Measurements from ENCODE around the gene USP14.

The USP14 gene

DNA sequence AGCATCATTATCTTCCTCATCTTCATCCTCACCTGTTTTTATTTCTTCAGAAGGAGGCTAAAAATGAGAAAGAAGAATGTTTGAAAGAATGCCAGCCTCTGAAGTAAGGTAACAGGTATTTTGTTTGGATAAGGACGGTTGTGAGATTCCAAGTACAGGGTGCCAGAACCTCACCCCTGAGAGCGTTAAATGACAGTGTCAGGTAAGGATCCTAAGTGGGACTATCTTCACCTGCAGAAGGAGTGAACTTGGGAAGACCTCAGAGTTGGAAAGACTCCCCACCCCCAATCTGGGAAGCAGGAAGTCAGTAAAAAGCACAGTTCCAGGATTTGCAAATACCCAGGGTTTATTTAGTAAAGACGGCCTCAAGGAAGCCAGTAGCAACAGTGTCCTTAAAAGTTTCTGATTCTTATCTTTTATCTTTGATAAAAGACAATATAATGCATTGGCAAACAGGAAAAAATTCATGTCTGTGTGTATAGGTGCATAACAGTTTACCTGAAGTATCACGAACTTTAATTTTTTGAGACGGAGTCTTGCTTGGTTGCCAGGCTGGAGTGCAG lies 57.2 kb downstream of the USP14 start:
- TF ChIP-seq, protein P1, sequence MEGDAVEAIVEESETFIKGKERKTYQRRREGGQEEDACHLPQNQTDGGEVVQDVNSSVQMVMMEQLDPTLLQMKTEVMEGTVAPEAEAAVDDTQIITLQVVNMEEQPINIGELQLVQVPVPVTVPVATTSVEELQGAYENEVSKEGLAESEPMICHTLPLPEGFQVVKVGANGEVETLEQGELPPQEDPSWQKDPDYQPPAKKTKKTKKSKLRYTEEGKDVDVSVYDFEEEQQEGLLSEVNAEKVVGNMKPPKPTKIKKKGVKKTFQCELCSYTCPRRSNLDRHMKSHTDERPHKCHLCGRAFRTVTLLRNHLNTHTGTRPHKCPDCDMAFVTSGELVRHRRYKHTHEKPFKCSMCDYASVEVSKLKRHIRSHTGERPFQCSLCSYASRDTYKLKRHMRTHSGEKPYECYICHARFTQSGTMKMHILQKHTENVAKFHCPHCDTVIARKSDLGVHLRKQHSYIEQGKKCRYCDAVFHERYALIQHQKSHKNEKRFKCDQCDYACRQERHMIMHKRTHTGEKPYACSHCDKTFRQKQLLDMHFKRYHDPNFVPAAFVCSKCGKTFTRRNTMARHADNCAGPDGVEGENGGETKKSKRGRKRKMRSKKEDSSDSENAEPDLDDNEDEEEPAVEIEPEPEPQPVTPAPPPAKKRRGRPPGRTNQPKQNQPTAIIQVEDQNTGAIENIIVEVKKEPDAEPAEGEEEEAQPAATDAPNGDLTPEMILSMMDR (conservative IDR thresholded peaks at IDR 0.05; ENCODE audit: low read depth, low read length), result no peak
- DNase-seq (ENCODE audit: low read depth), result no peak
- no peak overlapping the region for H3K4me3 ChIP-seq (ENCODE audit: low read length)

DNA sequence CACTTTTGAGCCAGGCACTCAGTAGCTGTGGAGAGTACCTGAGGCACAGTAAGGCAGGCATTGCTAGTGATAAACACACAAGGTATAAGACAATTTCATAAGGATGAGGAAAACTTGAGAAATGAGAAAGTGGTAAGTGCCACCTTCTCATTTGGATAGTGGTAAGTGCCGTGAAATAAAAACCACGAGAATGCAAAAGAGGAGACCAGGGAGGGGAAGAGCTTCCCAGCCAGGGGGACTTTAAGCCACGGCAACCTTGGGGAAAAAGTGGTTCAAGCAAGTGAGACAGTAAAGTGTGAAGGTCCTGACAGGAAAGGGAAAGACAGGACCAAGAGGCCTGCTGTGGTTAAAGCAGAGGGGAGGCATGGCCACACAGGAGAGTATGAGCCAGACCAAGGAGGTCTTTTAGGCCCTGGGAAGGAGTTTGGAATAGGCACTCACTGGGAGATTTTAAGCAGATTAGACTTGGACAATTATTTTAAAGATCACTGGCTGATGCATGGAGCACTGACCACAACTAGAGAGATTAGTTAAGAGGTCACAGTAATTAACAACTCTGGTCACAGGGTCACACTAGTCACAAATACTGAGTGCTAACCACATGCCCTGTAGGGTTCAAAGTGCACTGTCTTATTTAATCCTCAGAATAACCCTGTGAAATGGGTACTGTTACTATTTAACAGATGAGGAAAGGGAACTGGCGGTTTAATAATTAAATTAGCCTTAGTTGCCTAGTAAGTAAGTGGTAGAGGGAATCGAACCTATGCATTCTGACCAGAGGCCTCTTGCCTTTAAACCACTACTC lies 59.4 kb downstream of the USP14 start:
- H3K4me3 ChIP-seq (ENCODE audit: low read length), result no peak overlapping the region
- no peak for DNase-seq (ENCODE audit: low read depth)
- TF ChIP-seq, protein P1 (conservative IDR thresholded peaks at IDR 0.05; ENCODE audit: low read depth, low read length), result no peak

DNA sequence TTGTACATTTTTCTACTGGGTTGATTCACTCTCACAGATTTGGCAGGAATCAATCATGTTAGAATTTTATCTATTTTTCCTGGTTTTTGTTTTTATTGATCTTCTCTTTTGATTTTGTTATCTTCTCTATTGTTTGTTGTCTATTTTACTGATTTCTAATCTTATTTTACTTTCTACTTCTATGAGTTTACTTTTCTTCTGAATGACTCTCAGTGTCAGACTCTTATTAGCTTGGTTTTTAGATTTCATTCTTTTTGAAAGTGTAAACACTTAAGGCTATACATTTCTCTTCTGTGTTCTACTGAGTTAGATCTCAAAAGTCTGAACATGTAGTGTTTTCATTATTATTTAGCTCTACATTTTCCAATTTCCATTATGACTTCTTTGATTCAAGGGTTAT lies 62.4 kb downstream of the USP14 start:
- TF ChIP-seq, protein P1 (conservative IDR thresholded peaks at IDR 0.05; ENCODE audit: low read depth, low read length), result no peak
- no peak for DNase-seq (ENCODE audit: low read depth)
- H3K4me3 ChIP-seq (ENCODE audit: low read length), result no peak overlapping the region

DNA sequence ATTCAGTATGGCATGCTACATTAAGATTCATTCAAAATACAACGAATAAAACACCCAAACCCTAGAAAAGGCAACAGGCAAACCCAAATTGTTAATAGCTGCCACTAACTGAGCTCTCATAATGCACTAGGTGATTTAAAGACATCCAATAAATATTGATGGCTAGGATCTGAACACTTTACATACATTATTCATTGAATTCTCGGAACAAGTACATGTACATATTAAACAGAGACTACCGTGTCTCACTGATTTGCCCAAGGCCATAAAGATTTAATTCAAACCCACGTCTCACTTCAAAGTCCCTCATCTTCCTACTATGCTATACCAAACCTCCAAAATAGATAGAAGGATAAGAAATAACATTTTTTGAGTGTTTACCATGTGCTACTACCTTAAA lies 67.4 kb downstream of the USP14 start:
- TF ChIP-seq, protein P1 (conservative IDR thresholded peaks at IDR 0.05; ENCODE audit: low read depth, low read length), result no peak
- H3K4me3 ChIP-seq (ENCODE audit: low read length), result no peak overlapping the region
- no peak for DNase-seq (ENCODE audit: low read depth)

DNA sequence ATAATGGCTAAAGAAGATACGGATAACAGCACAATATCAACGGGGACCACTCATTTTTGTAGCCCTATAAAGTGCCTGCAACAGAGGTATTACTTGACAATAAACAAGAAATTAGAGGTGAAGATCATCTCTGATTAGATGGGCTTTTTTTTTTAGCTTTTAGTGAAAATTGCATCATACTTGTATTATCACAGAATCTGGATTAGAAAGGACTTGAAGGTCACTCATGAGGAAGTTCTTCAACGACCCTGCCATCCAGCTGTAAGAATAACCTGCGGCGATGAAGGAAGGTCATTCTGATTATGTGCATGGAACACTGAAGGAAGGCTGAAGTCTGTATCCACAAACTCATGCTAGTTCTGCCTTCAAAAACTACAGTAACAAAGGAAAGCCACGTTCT lies 69.0 kb downstream of the USP14 start:
- H3K4me3 ChIP-seq (ENCODE audit: low read length), result no peak overlapping the region
- DNase-seq (ENCODE audit: low read depth), result no peak
- TF ChIP-seq, protein P1 (conservative IDR thresholded peaks at IDR 0.05; ENCODE audit: low read depth, low read length), result no peak

DNA sequence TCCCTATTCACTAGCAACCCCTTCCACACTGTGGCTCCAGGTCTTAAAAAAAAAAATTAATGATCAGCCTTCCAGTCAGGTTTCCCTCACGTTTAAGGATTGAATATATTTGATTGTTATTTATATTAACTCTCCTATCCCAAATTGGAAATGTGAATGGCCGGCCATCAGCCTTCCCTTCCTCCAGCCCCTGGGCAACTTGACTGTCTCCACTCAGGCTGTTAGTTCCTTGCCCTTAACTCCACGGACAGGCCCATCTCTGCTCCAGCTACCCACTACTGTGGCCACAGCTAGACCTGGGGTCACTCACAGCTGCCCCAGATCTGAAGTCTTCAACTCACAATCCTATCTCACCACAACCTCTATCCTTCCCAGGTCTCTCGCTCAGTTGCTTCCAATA lies 69.5 kb downstream of the USP14 start:
- DNase-seq (ENCODE audit: low read depth), result no peak
- H3K4me3 ChIP-seq (ENCODE audit: low read length), result no peak overlapping the region
- TF ChIP-seq, protein P1 (conservative IDR thresholded peaks at IDR 0.05; ENCODE audit: low read depth, low read length), result no peak

DNA sequence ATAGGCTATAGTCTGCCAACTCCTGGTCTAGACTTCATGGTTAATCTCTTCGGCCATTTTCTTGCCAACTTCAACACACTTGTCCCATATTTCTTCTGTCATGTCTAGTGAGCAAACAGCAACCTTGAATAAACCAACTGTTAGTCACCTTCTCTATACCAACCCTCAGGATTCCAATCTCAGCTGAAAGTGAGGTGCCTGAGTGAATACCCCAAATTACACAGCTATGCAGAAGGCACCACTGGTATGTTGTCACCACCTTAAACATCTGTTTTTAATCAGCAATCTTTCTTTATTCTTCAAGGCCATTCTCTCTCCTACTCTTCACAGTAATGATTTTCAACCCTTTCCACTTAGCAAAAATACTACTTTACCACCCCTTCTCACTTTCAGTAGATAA lies 70.2 kb downstream of the USP14 start:
- no peak overlapping the region for H3K4me3 ChIP-seq (ENCODE audit: low read length)
- DNase-seq (ENCODE audit: low read depth), result no peak
- TF ChIP-seq, protein P1 (conservative IDR thresholded peaks at IDR 0.05; ENCODE audit: low read depth, low read length), result no peak
